Muscle layer of duodenum (tissue), 2 donors: ENCODE results near the gene VMO1.

Experiments used
- H3K27ac ChIP-seq: one replicate; pipeline ENCODE4 v1.7.0; 2013; ENCODE audit warnings: mild to moderate bottlenecking, low read length
- H3K27me3 ChIP-seq: one replicate; pipeline ENCODE4 v1.7.0; 2013; ENCODE audit warnings: low read depth, mild to moderate bottlenecking, control low read depth, low read length
- H3K36me3 ChIP-seq, 2 donors: one replicate each; pipeline ENCODE4 v1.7.0; 2013; ENCODE audit warnings: low read length in 2 of 2, control low read depth in 1 of 2, mild to moderate bottlenecking in 1 of 2; ENCODE audit not compliant: insufficient read depth in 2 of 2, control insufficient read depth in 1 of 2
- H3K4me1 ChIP-seq, 2 donors: one replicate each; pipeline ENCODE4 v1.7.0; 2013; ENCODE audit warnings: low read length in 2 of 2, mild to moderate bottlenecking in 2 of 2, control low read depth in 1 of 2, moderate library complexity in 1 of 2; ENCODE audit not compliant: insufficient read depth in 2 of 2, control insufficient read depth in 1 of 2
- H3K4me3 ChIP-seq, 2 donors: one replicate each; pipeline ENCODE4 v1.7.0; 2013; ENCODE audit warnings: low read length in 2 of 2, low read depth in 1 of 2, mild to moderate bottlenecking in 1 of 2
- H3K9me3 ChIP-seq, 2 donors: one replicate each; pipeline ENCODE4 v1.7.0; 2013; ENCODE audit warnings: low read length in 2 of 2, control low read depth in 1 of 2, mild to moderate bottlenecking in 1 of 2; ENCODE audit not compliant: control insufficient read depth in 1 of 2
- donor health status: healthy.

VMO1 gene

DNA sequence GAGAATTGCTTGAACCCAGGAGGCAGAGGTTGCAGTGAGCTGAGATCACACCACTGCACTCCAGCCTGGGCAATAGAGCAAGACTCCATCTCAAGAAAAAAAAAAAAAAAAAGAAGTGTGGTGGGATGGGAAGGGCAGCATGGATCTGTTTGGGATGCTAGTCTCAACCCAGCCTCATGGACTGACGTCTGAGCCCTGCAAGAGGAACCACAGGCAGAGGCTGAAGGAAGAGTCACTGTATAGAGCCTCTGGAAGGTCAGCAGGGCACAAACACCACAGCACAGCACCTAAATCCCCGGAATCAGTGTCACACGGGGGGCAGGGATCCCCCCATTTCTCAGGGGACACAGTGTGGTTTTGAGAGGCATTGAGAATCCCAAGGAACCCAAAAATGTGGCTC is 35.6 kb downstream of the VMO1 start:
- Histone ChIP-seq H3K36me3 (no peaks in the 10 kb centered on the region), H3K4me1 (peaks cover 0 to 2% of the 10 kb centered on the region in 2 donors), H3K27ac (no peak overlapping the region), H3K9me3 (no peaks in the 10 kb centered on the region), H3K27me3 (no peaks in the 10 kb centered on the region), H3K4me3 (no peak overlapping the region)

- Histone ChIP-seq H3K27ac (no peak overlapping the region), H3K4me1 (peaks cover 0 to 10% of the 10 kb centered on the region in 2 donors), H3K36me3 (no peaks in the 10 kb centered on the region), H3K27me3 (peaks cover 9% of the 10 kb centered on the region), H3K9me3 (no peaks in the 10 kb centered on the region), H3K4me3 (no peak overlapping the region)
These were observed 37.5 kb downstream of the VMO1 start for GRCh38 chr17:4748686-4749085.

- peaks cover 0 to 10% of the 10 kb centered on the region in 2 donors for H3K4me1 ChIP-seq
- no peaks in the 10 kb centered on the region for H3K36me3 ChIP-seq
- H3K27ac ChIP-seq = no peak overlapping the region
- no peaks in the 10 kb centered on the region for H3K9me3 ChIP-seq
- no peak overlapping the region for H3K4me3 ChIP-seq
- H3K27me3 ChIP-seq = peaks cover 9% of the 10 kb centered on the region
These were observed 38.3 kb downstream of the VMO1 start for GRCh38 chr17:4747847-4748246.

DNA sequence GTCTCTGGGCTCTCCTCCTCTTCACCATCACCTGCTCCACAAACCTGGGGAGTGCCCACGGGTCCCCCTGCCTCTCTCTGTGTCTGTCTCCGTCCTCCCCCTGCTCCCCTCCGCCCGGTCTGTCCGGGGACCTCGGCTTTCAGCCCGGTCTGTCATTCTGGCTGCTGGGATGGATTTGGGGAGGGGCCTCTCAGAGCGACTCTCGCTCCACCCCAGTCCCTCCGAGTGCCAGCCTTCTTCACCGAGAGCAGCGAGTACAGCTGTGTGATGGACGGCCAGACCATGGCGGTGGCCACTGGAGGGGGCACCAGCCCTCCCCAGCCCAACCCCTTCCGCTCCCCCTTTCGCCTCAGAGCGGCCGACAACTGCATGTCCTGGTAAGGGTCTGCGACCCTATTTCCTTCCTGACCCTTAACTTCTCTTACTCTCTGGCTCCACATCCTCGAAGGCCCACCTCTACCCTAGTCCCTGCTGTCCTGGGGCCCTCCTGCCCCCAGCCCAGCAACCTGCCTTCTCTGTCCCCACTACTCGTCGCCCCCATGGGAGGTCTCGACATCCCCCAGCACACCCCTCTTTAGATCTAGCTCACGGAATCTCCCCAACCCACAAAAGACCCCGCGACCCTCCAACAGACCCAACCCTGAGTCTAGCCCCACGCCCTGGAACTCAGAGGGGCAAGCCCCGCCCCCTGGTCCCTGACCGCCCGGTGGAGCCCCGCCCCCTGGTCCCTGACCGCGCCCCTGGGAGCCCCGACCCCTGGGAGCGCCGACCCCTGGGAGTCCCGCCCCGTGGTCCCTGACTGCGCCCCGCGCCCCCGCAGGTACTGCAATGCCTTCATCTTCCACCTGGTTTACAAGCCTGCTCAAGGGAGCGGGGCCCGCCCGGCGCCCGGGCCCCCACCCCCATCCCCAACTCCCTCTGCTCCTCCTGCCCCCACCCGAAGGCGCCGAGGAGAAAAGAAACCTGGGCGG is 40.9 kb downstream of the VMO1 start:
- Histone ChIP-seq H3K4me1 (peaks cover 0 to 10% of the 10 kb centered on the region in 2 donors), H3K27ac (no peak overlapping the region), H3K9me3 (no peaks in the 10 kb centered on the region), H3K27me3 (peaks cover 9% of the 10 kb centered on the region), H3K36me3 (no peaks in the 10 kb centered on the region), H3K4me3 (no peak overlapping the region)

- H3K9me3 ChIP-seq = no peaks in the 10 kb centered on the region
- H3K36me3 ChIP-seq = no peaks in the 10 kb centered on the region
- peaks cover 9% of the 10 kb centered on the region for H3K27me3 ChIP-seq
- H3K4me1 ChIP-seq = peaks cover 0 to 15% of the 10 kb centered on the region in 2 donors
- no peak overlapping the region for H3K4me3 ChIP-seq
- H3K27ac ChIP-seq = no peak overlapping the region
These were observed 42.3 kb downstream of the VMO1 start for GRCh38 chr17:4743898-4744297.

DNA sequence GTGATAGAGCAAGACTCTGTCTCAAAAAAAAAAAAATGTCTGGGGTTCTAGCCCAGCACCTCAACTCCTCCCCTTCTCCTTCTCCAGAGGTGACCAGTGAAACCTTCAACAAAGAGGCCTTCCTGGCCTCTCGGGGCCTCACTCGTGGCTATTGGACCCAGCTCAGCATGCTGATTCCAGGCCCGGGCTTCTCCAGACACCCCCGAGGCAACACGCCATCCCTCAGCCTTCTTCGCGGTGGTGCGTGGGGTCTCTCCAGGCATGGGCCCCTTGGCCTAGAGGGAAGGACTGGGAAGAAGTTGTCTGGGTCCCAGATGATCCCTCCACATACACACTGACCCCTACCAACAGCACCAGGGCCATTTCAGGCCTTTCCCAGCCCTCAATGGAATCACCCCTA is 42.9 kb downstream of the VMO1 start:
- Histone ChIP-seq H3K27ac (no peak overlapping the region), H3K4me1 (peaks cover 0 to 16% of the 10 kb centered on the region in 2 donors), H3K4me3 (no peak overlapping the region), H3K9me3 (no peaks in the 10 kb centered on the region), H3K36me3 (no peaks in the 10 kb centered on the region), H3K27me3 (peaks cover 9% of the 10 kb centered on the region)

- H3K27me3 ChIP-seq = peaks cover 9% of the 10 kb centered on the region
- no peaks in the 10 kb centered on the region for H3K9me3 ChIP-seq
- H3K36me3 ChIP-seq = no peaks in the 10 kb centered on the region
- no peak overlapping the region for H3K27ac ChIP-seq
- H3K4me1 ChIP-seq = peaks cover 0 to 16% of the 10 kb centered on the region in 2 donors
- no peak overlapping the region for H3K4me3 ChIP-seq
These were observed 43.5 kb downstream of the VMO1 start for GRCh38 chr17:4742629-4743028.

- peaks cover 9% of the 10 kb centered on the region for H3K27me3 ChIP-seq
- no peak overlapping the region for H3K27ac ChIP-seq
- peaks cover 0 to 16% of the 10 kb centered on the region in 2 donors for H3K4me1 ChIP-seq
- H3K36me3 ChIP-seq = no peaks in the 10 kb centered on the region
- no peaks in the 10 kb centered on the region for H3K9me3 ChIP-seq
- H3K4me3 ChIP-seq = no peak overlapping the region
These were observed 44.0 kb downstream of the VMO1 start for GRCh38 chr17:4742133-4742532.

- peaks cover 0 to 16% of the 10 kb centered on the region in 2 donors for H3K4me1 ChIP-seq
- H3K4me3 ChIP-seq = no peak overlapping the region
- H3K36me3 ChIP-seq = no peaks in the 10 kb centered on the region
- peaks cover 9% of the 10 kb centered on the region for H3K27me3 ChIP-seq
- H3K9me3 ChIP-seq = no peaks in the 10 kb centered on the region
- H3K27ac ChIP-seq = no peak overlapping the region
These were observed 44.6 kb downstream of the VMO1 start for GRCh38 chr17:4741544-4741943.

- Histone ChIP-seq H3K27ac (no peak overlapping the region), H3K9me3 (no peaks in the 10 kb centered on the region), H3K27me3 (peaks cover 9% of the 10 kb centered on the region), H3K36me3 (no peaks in the 10 kb centered on the region), H3K4me3 (peak overlapping the region in 1 of 2 donors; percentile 90), H3K4me1 (peaks cover 0 to 14% of the 10 kb centered on the region in 2 donors)
These were observed 45.6 kb downstream of the VMO1 start for GRCh38 chr17:4740584-4740983.

- Histone ChIP-seq H3K4me3 (peak overlapping the region; percentile 45 to 90), H3K27ac (no peak overlapping the region), H3K4me1 (peaks cover 0 to 8% of the 10 kb centered on the region in 2 donors), H3K27me3 (peaks cover 4% of the 10 kb centered on the region), H3K36me3 (no peaks in the 10 kb centered on the region), H3K9me3 (no peaks in the 10 kb centered on the region)
These were observed 46.2 kb downstream of the VMO1 start for GRCh38 chr17:4740025-4740351.
